HT1080 (cell line): ENCODE measurements around the gene LIN52. TPM values are rescaled to one million over a fixed set of nuclear protein-coding genes. Genes with fewer than 3 reads are reported as not detected.

Source experiments
- DNase-seq: peaks from one replicate; pipeline ENCODE4 v3.0.0-alpha.2; 2015; ENCODE audit warnings: low read depth
- total RNA-seq: library from RNA; depleted of rRNA; stranded (reverse); fragments of >200 nt; shearing (Covaris generic); gene quantifications from 2 replicates; pipeline ENCODE4 v1.2.3, GENCODE V29; 2014

The LIN52 gene
- total RNA-seq, 1 experiment from 2014 or later: 8.7 TPM

DNA sequence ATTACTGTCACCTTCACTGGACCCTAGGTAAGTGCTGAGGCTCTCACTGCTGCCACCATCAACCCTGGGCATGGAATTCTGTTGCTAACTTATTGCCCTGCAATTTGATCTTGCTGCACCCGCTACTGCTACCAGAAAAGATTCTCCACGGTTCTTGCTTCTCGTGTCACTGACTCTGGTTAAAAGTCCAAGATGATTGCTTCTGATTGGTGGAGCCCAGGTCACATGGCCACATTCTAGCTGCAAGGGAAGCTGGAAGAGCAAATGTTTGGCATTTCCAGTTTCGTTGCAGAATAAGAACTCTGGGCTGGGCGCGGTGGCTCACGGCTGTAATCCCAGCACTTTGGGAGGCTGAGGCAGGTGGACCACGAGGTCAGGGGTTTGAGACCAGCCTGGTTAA, 147.0 kb downstream of the LIN52 start:
- DNase-seq: no peak

DNA sequence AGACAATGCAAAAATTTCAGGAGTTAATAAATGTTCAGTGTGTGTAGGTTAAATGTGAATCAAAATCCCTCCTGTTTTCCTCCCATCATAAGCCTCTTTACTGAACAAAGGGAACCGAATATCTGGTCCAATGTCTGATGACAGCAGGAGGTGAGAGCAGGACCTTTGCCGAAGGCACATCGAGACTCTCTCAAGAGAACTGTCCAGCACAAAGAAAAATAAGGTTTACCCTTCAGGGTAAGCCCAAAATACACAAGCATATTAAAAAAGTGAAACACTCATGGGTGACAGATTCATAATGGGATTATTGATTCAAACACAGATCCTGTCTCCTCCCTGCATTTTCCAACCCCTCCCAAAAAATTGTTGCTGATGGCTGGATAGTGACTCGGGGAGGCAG, 150.3 kb downstream of the LIN52 start:
- no peak for DNase-seq

DNA sequence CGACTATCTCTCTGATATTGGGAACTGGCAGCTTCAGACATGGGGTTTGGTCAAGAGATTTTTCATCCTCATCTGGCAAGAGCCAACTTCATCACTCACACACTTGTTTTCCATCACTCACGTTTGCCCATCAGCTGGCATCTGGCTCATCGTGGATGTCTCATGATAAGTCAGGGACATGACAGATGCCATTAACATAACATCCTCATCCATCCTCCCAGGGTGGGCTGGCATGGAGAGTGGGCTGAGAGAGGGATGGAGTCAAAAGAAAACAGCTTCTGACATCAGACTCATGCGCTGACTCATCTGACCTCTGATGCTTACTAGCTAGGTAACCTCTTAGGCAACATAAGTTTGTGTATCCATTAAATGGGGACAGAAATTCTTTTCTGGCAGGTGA, 152.7 kb downstream of the LIN52 start:
- no peak for DNase-seq

DNA sequence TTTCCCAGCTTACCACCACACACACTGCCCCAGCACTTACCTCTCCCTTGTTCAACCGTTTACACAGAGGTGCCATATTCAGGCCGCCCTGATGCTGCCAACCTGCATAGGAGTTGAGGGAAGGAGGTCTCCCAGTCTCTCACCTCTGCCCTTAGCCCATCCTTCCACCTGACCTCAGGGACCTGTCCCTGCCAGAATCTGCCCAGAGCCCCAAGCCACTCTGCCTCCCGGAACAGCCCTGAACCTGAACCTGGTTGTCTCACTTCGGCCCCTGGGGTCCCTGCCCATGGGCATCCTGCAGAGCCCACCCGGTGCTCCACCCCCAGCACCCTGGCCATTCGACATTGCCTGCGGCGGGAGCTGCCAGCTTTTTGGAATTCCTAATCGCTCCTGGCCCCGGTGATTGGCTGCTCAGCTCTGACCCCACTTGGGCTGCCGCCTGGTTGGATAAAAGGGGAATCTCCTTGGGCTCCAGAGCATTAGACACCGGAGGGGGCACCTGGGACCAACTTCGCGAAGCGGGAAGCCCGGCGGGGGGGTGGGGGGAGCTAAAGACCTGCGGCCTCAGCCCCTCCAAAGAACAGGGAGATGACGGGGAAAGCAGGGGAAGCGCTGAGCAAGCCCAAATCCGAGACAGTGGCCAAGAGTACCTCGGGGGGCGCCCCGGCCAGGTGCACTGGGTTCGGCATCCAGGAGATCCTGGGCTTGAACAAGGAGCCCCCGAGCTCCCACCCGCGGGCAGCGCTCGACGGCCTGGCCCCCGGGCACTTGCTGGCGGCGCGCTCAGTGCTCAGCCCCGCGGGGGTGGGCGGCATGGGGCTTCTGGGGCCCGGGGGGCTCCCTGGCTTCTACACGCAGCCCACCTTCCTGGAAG, 154.5 kb downstream of the LIN52 start, which contains the start of gene VSX2:
Gene VSX2, plus strand, starts transcription at position 476 of the 874 bp plus-strand sequence. Its CDS starts 113 bp downstream, at position 589.
- no peak for DNase-seq

DNA sequence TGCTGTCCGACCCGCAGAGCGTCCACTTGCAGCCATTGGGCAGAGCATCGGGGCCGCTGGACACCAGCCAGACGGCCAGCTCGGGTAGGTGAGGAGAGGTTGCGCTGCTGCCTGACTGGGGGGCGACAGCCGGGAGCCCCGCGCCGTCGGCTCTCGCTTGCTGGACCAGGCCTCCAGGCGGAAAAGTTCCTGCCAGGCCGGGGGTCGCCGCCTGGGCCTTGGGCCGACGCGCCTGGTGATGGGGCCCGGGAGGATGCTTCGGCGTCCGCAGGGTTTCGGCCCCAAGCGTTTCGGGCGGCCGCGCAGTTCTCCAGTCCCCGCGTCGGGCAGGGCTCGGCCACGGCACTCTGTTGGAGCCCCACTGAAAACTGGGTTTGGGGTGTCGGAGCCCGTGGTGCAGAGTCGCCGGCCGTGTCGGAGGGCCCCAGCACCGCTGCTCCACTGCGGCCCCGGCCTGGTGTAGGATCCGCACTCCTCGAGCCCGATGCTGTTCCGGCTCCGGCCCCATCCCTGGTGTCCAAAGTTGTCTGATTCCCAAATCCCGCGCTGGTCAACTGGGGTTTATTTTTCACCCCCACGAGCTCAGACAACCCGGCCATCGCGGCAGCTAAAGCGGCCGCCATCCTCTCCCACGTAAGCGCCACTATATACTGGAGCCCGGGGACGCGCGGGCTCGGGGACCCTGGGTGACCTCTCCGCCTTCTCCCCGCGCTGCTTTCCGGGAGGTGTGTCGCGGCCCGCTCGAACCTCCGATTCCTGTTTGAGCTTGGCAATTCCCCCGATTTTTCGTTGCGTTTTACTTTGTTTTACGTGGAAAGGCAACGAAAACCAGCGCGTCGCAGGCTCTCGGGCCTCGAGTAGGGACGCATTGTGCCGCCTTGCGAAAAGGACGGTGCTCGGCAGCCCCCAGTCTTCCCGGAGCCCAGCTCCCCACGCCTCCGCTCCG, 155.4 kb downstream of the LIN52 start:
- DNase-seq: no peak

DNA sequence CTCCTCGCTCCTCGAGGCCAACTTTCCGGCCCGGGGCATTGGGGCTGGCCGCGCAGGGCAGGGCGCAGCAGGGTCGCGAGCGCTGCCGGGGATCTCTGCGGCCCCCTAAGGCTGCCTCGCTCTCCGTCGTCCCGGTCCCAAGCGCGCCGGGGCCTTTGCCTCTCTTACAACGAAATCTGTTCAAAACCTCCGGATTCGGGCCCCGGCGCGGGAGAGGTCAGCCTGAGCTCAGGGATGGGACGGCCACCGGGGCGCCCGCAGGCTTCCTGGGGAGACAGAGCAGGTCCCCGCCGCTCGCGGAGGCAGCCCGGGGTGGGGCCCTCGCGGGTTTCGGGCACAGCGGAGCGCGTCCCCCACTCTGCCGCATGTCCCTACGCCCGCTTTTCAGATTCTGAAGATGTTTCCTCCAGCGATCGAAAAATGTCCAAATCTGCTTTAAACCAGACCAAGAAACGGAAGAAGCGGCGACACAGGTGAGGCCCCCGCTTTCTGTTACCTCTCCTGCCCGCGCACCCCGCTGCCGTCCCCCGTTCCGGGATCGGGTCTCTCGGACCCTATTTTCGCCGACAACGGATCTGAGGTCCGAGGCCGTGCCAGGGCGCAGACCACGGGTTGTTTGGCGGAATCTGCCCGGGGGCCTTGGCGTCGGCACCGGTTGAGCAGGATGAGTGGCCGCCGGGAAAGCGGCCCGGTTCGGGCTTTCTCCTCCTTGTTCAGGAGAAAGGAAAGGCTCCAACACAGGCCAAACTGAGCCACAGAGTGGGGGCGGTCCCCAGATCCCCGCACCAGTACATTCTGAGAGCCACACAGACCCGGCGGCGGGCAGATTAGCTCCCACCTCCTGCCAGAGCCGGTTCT, 156.3 kb downstream of the LIN52 start:
- no peak for DNase-seq

DNA sequence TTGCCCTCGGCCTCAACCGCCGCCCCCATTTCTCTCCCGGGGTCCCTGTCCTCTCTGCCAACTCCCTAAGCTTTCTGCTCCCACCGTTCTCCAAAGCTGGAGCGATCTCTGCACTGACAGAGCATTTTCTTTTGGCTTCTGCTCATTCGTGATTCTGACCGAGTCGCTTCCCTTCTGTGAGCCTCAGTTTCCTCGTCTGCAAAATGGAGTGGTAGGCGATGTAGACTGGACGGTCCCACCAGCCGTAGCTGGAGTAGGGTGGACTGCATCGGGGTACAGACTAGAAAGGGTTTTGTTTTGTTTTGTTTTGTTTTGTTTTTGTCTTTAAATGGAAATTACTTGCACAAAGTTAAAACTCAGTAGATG, 156.9 kb downstream of the LIN52 start:
- no peak for DNase-seq

DNA sequence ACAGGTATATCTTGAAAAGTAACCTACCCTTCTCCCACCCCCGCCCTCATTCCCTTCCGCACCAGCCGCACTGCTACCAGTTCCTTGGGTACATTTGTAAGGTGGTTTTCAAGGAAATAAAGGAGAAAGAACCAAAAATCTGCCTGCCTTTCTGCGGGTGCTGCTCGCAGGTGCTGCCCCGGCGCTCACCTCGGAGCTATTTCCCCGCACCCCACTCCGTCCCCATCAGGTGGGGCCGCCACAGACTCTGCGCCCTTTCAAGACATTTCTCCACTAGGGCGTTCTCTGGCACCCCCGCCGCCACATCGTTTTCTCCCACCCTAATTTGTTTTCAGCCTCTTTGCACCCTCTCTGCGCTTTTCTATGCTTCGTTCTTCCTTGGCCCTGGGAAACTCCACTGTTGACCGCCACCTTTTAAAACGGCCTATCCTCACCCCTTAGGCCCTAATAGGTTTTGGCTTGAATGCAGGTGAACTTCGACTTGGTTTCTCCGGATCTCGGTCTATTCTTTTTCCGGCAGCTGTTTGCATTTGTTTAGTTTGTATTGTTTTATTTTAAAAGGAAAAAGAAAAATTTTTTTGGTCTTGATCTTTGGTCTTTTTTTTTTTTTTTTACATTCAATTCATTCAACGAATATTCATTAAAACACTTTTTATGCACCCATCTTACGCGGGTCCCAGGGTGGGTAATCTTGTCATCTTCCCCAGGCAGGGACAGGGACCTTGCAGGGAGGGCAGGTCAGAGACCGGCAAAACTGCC, 157.4 kb downstream of the LIN52 start:
- no peak for DNase-seq

DNA sequence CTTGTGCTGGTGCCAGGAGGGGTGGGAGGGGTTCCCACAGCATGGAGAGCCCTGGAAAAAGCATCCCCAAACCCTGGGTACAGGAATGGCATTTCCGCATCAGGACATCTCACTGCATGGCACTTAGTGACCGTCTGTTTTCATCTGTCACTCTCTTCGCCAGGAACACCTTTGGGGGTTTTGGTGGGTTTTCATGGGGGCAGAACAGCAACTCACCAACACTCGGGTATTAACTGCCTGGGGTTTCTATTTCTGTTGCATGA, 158.0 kb downstream of the LIN52 start:
- no peak for DNase-seq

DNA sequence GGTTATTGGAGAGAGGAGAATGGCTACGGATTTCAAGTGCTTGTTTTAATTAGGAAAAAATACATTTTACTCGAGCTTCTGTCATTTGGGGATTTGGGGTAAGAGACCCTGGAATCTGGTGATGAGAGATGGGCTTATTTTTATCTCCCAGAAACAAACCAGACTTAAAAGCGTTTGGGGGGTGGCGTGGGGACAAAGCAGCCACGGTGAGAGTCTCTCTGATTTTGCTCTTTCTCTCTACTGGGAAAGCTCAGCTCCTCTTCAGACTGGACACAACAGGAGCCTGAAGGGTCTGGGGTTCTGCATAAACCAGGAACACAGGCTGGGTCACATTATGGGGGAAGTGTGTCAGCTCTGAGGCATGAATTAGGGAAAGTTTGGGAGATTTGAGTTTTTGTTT, 158.3 kb downstream of the LIN52 start:
- DNase-seq: no peak

DNA sequence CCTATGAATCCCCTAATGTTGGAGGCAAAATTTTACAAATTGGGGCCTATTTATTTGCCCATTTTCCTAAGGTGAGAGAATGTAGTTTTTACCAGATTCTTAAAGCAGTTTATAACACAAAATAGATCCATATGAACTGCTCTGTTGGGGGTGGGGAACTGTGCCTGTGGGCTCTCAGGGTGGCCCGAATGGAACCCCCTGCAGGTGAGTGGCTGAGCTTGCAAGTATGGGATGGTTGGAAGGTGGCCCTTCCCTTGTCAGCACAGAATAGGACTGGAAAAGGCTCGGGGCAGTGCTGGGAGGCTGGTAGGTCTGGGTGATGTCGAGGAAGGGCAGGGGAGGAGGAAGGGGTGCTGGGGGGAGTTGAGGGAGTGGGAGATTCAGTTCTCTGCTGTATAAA, 159.4 kb downstream of the LIN52 start:
- no peak for DNase-seq

DNA sequence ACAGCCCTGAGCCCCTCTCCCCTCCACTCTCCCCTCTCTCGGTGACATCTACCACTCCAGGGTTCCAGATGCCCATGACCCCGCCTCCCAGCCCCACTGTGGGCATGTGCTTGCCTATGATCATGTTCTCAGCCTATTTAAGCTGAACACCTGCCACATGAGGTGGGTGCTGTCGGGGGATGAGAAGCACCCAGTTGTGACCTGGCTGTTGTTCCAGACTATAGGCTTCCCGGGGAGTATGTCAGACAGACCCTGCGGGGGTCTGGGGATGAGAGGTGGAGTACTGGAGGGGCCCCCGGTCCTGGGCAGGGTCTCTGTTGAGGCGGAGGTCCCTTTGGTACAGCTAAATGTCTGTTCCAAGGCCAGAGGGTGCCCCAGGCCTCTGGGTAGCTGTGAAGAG, 160.5 kb downstream of the LIN52 start:
- DNase-seq: no peak

DNA sequence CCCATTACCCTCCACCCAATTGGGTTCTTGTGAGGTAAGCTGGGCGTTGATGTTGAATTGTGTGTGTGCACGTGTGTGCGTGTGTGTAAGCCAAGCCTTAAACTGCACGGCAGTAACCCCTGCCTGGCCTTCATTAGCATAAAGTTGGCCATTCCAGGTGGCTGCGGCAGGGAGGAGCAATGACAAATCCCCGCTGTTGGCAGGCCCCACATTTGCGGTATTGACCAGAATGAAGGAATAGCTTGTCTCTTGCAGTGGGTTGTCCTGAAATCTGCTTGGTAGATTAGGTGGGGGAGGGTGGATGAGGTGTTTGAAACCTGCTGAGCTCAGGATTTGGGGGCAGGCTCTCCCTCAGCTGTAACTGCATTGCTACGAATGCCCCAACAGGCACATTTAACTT, 161.8 kb downstream of the LIN52 start:
- DNase-seq: no peak

DNA sequence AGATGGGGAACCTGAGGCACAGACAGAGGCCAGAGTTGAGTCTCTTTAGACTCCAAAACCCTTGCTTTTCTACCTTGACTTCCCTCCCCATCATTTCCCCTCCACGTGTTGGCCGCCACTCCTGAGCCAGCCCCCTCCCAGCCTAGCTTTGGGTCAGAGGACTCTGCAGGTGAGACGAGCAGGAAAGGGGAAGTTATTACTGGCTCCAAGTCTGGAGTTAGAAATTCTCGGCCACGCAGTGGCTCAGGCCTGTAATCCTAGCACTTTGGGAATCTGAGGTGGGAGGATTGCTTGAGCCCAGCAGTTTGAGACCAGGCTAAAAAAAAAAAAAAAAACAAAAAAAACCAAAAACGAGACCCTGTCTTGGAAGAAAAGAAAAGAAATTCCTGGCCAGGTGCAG, 163.3 kb downstream of the LIN52 start:
- no peak for DNase-seq

DNA sequence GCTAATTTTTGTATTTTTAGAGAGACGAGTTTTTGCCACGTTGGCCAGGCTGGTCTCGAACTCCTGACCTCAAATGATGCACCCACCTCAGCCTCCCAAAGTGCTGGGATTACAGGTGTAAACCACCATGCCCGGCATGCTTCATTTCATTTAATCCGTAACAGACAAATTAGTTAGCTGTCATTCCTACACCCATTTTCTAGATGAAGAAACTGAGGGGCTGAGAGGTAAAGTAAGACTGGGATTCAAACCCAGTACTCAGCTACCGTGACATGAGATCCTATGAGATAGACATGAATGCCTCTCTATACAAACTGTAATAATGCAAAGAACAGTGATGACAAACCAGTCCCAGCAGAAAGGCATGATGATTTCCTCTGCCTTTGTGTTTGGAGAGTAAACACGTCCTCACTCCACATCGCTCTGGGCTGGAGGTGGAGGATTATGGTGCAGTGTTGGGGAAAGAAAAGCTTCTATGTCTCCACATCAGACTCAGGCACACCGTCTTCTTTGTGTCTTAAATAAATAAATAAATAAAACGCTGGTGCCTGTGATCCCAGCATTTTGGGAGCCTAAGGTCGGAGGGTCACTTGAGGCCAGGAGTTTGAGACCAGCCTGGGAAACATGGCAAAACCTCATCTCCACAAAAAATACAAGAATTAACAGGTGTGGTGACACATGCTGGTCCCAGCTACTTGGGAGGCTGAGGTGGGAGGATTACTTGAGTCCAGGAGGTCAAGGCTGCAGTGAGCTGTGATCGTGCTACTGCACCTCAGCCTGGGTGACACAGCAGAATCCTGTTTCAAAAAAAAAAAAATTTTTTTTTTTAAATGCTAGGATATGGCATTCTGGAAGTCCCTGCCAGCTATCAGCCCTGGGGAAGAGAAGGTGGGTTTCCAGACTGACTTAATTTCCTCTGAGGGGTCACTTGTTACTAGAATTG, 164.9 kb downstream of the LIN52 start:
- no peak for DNase-seq
